ENCODE data around the gene CTNND2.

- TF ChIP-seq FOXM1 (IDR thresholded peaks at IDR 0.05; ENCODE audit: low read depth) (no peak), RCOR1 (IDR thresholded peaks at IDR 0.05; ENCODE audit: low read length) (no peak), FOXJ3 (CRISPR knock-in tag; IDR thresholded peaks at IDR 0.05) (no peak), CTCF (IDR thresholded peaks at IDR 0.05) (no peak)
These were observed 5.5 kb downstream of the CTNND2 start for GRCh38 chr5:11898787-11899186.

Measured in SK-N-SH (cell line).